ENCODE data around the gene TLE4.

TLE4 gene

GRCh38 chr9:79580055-79580454 is 8.3 kb downstream of the TLE4 start:
- no peak for TF ChIP-seq CTCF (conservative IDR thresholded peaks at IDR 0.05)
- no peak overlapping the region for H3K27ac ChIP-seq

- no peak for TF ChIP-seq CTCF (conservative IDR thresholded peaks at IDR 0.05)
- H3K27ac ChIP-seq: 0 out of 2 replicates have a peak overlapping the region, but pooled peaks have one; percentile 4
Measured at GRCh38 chr9:79581388-79581787, 9.6 kb downstream of the TLE4 start.

GRCh38 chr9:79581794-79582193 is 10.0 kb downstream of the TLE4 start:
- no peak for TF ChIP-seq CTCF (conservative IDR thresholded peaks at IDR 0.05)
- 0 out of 2 replicates have a peak overlapping the region, but pooled peaks have one; percentile 4 for H3K27ac ChIP-seq

- H3K27ac ChIP-seq: no peak overlapping the region
- TF ChIP-seq CTCF (conservative IDR thresholded peaks at IDR 0.05): no peak
Measured at GRCh38 chr9:79583952-79584654, 12.3 kb downstream of the TLE4 start.

GRCh38 chr9:79584655-79584982 is 12.9 kb downstream of the TLE4 start:
- TF ChIP-seq CTCF (conservative IDR thresholded peaks at IDR 0.05): no peak
- H3K27ac ChIP-seq: no peak overlapping the region

- TF ChIP-seq CTCF (conservative IDR thresholded peaks at IDR 0.05): no peak
- H3K27ac ChIP-seq: no peak overlapping the region
Measured at GRCh38 chr9:79588488-79589223, 16.9 kb downstream of the TLE4 start.

- no peak overlapping the region for H3K27ac ChIP-seq
- TF ChIP-seq CTCF (conservative IDR thresholded peaks at IDR 0.05): no peak
Measured at GRCh38 chr9:79591458-79591857, 19.7 kb downstream of the TLE4 start.
